ENCODE data around the gene HTATIP2. TPM values are rescaled to one million over a fixed set of nuclear protein-coding genes. Genes with fewer than 3 reads are reported as not detected.
A peak's percentile ranks its signal among the peaks of the same experiment; 100 is the strongest.
"Not testable (repeated sequence)": the region's sequence is repeated elsewhere in the genome, so short reads cannot be mapped to it uniquely, and the experiment has no call there.

Gene HTATIP2
- total and polyA plus RNA-seq, 9 donors, result 1.2 to 6.6 (median 3.3) TPM

DNA sequence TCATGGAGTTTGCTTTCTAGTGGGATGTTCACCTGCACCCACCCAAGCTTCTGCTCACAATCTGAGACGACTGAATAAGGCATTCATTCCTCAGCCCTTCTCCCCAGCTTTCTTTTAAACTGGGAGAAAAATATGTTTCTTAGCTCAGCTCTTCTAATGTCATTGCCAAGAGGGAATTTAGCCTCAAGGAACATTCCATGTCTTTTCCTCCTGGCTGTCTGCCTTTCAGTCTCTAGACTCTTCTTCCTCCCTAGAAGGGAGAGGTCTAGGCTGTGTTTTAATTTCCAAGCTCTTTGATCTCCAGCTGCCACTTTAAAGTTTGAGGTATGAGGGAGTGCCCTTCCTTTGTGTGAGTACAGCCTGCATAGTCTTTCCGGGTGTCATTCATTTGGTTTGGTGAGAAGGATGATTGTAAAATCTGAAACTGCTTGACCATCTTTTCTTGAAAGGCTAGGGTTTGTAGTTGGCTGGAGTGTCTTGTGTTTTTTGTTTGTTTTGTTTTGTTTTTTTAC is 11.7 kb upstream of the HTATIP2 start:
- H3K36me3 ChIP-seq (ENCODE audit: control insufficient read depth, insufficient read depth, low read length), result no peaks in the 10 kb centered on the region
- no peaks in the 10 kb centered on the region for H3K4me1 ChIP-seq (ENCODE audit: control insufficient read depth, insufficient read depth, low read length)
- H3K4me3 ChIP-seq (ENCODE audit: low read length), result no peak overlapping the region
- no peak for DNase-seq
- 40% methylated on average over 1 of the region's 2 CpGs for WGBS (ENCODE audit: insufficient coverage)
- no peak overlapping the region for H3K27ac ChIP-seq (ENCODE audit: low read length)
- no peaks in the 10 kb centered on the region for H3K27me3 ChIP-seq (ENCODE audit: control insufficient read depth, insufficient read depth, low read length)
- H3K9me3 ChIP-seq (replicated peaks; ENCODE audit: control insufficient read depth, low read depth, low read length), result no peaks in the 10 kb centered on the region

DNA sequence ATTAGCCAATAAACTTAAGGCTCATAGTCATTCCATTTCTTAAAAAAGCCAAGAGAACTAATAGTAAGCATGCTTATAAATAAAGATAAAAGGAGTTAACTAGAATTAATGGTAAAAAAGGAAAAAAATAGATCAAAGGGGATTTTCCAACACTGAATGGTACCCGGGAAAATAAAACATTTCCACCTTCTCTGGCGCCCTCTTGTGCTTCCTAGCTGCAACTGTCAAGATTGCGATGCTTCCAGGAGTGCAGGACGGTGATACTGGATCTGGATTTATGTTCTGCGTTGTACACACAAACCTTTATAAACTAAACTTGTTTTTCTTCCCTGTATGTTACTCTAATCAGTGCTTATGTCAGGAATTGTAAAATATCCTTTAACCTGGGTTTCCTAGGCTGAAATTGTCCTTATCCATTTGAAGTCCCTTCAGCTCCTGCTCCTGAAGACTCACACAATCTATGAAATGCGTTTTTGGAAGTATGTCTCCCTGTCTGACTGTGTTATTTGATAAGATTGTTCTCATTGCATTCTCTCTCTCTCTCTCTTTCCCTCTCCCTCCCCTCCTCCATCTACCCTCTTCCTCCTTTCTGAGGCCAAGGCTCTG is 9.6 kb upstream of the HTATIP2 start:
- H3K9me3 ChIP-seq (replicated peaks; ENCODE audit: control insufficient read depth, low read depth, low read length), result no peaks in the 10 kb centered on the region
- no peak overlapping the region for H3K4me3 ChIP-seq (ENCODE audit: low read length)
- WGBS (ENCODE audit: insufficient coverage), result no CpG with 5 or more reads among the region's 6 CpGs
- H3K4me1 ChIP-seq (ENCODE audit: control insufficient read depth, insufficient read depth, low read length), result no peaks in the 10 kb centered on the region
- no peaks in the 10 kb centered on the region for H3K27me3 ChIP-seq (ENCODE audit: control insufficient read depth, insufficient read depth, low read length)
- no peak overlapping the region for H3K27ac ChIP-seq (ENCODE audit: low read length)
- peak; percentile 28 for DNase-seq
- H3K36me3 ChIP-seq (ENCODE audit: control insufficient read depth, insufficient read depth, low read length), result no peaks in the 10 kb centered on the region

DNA sequence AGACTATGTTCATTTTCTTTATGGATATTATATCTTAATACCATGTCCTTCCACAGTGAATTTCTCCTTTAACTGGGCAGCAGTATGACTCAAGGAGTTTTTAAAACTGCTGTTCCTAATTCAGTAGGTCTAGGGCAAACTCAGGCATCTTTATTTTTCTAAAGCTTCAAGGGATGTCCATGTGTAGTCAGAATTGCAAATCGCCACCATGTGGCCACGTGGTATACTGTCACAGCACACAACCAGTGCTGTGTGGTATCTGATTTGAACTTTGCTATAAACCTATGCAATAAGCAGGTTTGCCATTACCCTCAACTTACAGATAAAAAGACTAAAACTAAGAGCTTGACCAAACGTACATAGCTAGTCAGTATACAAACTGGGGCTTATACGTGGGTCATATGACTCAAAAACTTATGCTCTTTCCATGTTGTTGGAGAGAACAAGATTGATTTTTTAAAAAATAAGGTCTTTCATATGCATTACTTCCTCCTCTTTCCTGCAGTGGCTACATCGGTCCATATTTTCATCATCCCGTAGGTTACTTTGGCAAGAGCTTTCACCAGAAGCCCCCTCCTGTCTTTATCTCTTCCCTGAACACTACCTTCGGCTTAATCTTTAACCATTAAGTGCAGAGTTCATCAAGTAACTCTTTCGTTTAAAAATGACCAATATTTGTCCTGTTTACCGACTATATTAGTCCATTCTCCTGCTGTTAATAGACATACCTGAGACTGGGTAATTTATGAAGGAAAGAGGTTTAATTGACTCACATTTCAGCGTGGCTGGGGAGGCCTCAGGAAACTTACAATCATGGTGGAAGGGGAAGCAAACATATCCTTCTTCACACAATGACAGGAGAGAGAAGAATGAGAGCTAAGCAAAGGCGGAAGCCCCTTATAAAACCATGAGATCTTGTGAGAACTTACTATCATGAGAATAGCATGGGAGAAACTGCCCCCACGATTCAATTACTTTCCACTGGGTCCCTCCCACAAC is 8.0 kb upstream of the HTATIP2 start:
- Histone ChIP-seq H3K4me1 (ENCODE audit: control insufficient read depth, insufficient read depth, low read length) (no peaks in the 10 kb centered on the region), H3K4me3 (ENCODE audit: low read length) (no peak overlapping the region), H3K27me3 (ENCODE audit: control insufficient read depth, insufficient read depth, low read length) (no peaks in the 10 kb centered on the region), H3K9me3 (replicated peaks; ENCODE audit: control insufficient read depth, low read depth, low read length) (no peaks in the 10 kb centered on the region), H3K27ac (ENCODE audit: low read length) (no peak overlapping the region), H3K36me3 (ENCODE audit: control insufficient read depth, insufficient read depth, low read length) (no peaks in the 10 kb centered on the region)
- peak; percentile 18 for DNase-seq
- 63% methylated on average over 2 of the region's 12 CpGs for WGBS (ENCODE audit: insufficient coverage)

DNA sequence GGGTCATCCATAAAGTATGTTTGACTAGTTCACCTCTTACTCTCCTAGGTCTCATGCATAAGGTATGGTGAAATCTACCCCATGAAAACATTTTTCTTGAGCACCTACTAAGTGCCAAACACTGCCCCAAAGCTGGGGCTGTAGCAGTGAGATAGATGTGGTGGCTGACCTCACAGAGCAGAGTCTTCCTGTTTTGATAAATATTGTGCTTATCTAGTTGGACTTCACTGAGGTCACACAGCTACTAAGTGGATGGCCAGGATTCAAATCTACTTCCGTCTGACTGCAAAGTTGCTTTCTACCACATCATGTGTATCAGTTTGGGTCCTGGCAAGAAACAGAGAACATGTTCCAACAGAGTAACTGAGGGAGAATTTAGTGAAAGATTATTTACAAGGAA is 6.4 kb upstream of the HTATIP2 start:
- Histone ChIP-seq H3K4me1 (ENCODE audit: control insufficient read depth, insufficient read depth, low read length) (no peaks in the 10 kb centered on the region), H3K27ac (ENCODE audit: low read length) (no peak overlapping the region), H3K27me3 (ENCODE audit: control insufficient read depth, insufficient read depth, low read length) (no peaks in the 10 kb centered on the region), H3K36me3 (ENCODE audit: control insufficient read depth, insufficient read depth, low read length) (no peaks in the 10 kb centered on the region), H3K4me3 (ENCODE audit: low read length) (no peak overlapping the region), H3K9me3 (replicated peaks; ENCODE audit: control insufficient read depth, low read depth, low read length) (no peaks in the 10 kb centered on the region)
- no peak for DNase-seq
- WGBS (ENCODE audit: insufficient coverage), result no CpG with 5 or more reads among the region's 1 CpG

DNA sequence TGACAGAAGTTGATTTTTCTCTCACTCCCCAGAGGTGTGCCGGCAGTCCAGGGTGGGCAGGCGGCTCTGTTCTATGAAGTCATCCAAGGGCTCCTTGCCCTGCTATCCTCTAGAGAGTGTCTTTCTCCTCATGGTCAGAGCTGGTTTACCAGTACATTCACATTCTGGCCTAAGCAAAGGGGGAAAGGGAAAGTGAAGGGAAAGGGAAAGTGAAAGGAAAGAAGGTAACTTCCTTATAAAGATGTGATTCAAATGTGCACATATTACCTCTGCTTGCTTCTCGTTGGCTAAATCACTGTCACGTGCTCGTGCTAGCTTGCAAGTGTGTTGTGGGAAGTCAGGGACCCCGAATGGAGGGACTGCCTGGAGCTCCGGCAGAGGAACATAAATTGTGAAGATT is 2.9 kb upstream of the HTATIP2 start:
- Histone ChIP-seq H3K4me3 (ENCODE audit: low read length) (no peak overlapping the region), H3K36me3 (ENCODE audit: control insufficient read depth, insufficient read depth, low read length) (no peaks in the 10 kb centered on the region), H3K27me3 (ENCODE audit: control insufficient read depth, insufficient read depth, low read length) (peaks cover 12% of the 10 kb centered on the region), H3K4me1 (ENCODE audit: control insufficient read depth, insufficient read depth, low read length) (peaks cover 4% of the 10 kb centered on the region), H3K9me3 (replicated peaks; ENCODE audit: control insufficient read depth, low read depth, low read length) (no peaks in the 10 kb centered on the region), H3K27ac (ENCODE audit: low read length) (no peak overlapping the region)
- no peak for DNase-seq
- no CpG with 5 or more reads among the region's 7 CpGs for WGBS (ENCODE audit: insufficient coverage)

DNA sequence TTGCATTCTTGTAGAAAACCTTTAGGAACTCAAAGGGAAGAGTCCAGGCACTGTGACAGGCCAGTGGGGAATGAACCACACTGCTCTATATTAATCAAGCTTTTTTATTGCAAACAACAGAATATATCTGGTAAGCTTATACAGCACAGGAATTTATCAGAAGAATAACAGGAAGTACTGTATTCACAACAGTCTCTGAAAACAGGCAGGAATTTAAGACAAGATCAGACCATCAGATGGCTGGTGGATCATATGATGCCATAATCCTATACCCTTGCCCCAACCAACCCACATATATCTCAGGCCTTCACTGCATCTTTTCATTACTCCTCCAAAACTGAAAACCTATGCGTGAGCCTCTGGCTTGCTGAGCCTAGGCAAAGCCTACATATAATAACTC is 1.0 kb upstream of the HTATIP2 start:
- Histone ChIP-seq H3K36me3 (ENCODE audit: control insufficient read depth, insufficient read depth, low read length) (no peaks in the 10 kb centered on the region), H3K4me1 (ENCODE audit: control insufficient read depth, insufficient read depth, low read length) (peaks cover 4% of the 10 kb centered on the region), H3K27ac (ENCODE audit: low read length) (no peak overlapping the region), H3K27me3 (ENCODE audit: control insufficient read depth, insufficient read depth, low read length) (peaks cover 12% of the 10 kb centered on the region), H3K4me3 (ENCODE audit: low read length) (no peak overlapping the region), H3K9me3 (replicated peaks; ENCODE audit: control insufficient read depth, low read depth, low read length) (no peaks in the 10 kb centered on the region)
- no peak for DNase-seq
- no CpG with 5 or more reads among the region's 1 CpG for WGBS (ENCODE audit: insufficient coverage)

DNA sequence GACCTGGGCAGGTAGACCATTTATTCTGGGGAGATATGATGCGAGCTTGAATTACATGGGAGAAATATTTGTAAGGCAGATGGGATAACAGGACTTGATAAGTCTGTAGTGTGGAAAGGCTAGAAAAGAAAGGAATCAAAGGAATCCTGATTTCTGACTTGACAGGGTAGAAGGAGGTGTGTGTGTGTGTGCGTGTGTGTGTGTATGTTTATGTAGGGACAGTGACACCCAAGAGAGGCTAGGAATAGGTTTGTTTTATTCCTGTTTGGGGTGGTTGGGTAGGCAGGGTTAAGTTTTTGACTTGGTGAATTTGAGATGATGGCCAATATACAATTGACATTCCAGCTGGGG is 390 bp upstream of the HTATIP2 start:
- H3K36me3 ChIP-seq (ENCODE audit: control insufficient read depth, insufficient read depth, low read length), result no peaks in the 10 kb centered on the region
- no peak for DNase-seq
- H3K4me1 ChIP-seq (ENCODE audit: control insufficient read depth, insufficient read depth, low read length), result peaks cover 4% of the 10 kb centered on the region
- peak overlapping the region; percentile 49 for H3K4me3 ChIP-seq (ENCODE audit: low read length)
- no peak overlapping the region for H3K27ac ChIP-seq (ENCODE audit: low read length)
- H3K27me3 ChIP-seq (ENCODE audit: control insufficient read depth, insufficient read depth, low read length), result peaks cover 12% of the 10 kb centered on the region
- 69% methylated on average over 2 of the region's 2 CpGs for WGBS (ENCODE audit: insufficient coverage)
- H3K9me3 ChIP-seq (replicated peaks; ENCODE audit: control insufficient read depth, low read depth, low read length), result no peaks in the 10 kb centered on the region

DNA sequence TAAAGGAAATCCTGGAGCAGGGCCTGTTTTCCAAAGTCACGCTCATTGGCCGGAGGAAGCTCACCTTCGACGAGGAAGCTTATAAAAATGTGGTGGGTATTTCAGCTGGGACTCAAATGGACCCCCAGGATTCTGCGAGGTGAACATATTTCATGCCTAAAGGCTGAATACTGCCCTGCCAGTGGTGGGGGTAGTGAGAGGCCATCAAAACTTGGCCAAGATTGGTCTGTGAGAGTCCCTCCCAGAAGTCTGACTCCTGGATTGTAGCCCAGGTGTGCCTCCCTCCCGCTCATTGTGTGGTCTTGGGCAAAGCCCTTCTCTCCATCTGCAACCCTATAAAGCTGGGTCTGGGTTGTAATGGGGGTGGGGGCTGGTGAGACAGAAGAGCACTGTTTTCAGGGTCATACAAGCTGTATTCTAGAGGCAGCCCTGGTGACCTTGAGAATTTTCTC is 853 bp downstream of the HTATIP2 start:
- H3K4me1 ChIP-seq (ENCODE audit: control insufficient read depth, insufficient read depth, low read length), result peaks cover 4% of the 10 kb centered on the region
- no peak overlapping the region for H3K27ac ChIP-seq (ENCODE audit: low read length)

DNA sequence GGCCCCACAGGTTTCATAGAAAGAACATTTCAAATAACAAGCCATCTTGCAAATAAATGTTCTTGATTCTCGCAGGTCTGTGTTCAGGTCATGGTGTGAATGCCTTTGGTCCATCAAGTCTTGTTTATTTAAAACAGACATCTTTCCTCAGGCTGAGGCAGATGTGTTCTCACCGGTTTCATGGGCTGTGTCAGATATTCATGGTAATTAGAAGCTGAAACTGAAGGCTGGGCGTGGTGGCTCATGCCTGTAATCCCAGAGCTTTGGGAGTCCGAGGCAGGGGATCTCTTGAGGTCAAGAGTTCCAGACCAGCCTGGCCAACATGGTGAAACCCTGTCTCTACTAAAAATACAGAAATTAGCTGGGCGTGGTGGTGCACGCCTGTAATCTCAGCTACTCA is 2.0 kb downstream of the HTATIP2 start:
- H3K9me3 ChIP-seq (replicated peaks; ENCODE audit: control insufficient read depth, low read depth, low read length); H3K27ac ChIP-seq (ENCODE audit: low read length); H3K4me1 ChIP-seq (ENCODE audit: control insufficient read depth, insufficient read depth, low read length); H3K36me3 ChIP-seq (ENCODE audit: control insufficient read depth, insufficient read depth, low read length); DNase-seq; H3K4me3 ChIP-seq (ENCODE audit: low read length): not testable (repeated sequence)
- H3K27me3 ChIP-seq (ENCODE audit: control insufficient read depth, insufficient read depth, low read length), result peaks cover 12% of the 10 kb centered on the region
- WGBS (ENCODE audit: insufficient coverage), result 75% methylated on average over 4 of the region's 6 CpGs

More for the DNA sequence above, 853 bp downstream of the HTATIP2 start:
- Histone ChIP-seq H3K9me3 (replicated peaks; ENCODE audit: control insufficient read depth, low read depth, low read length) (no peaks in the 10 kb centered on the region), H3K4me3 (ENCODE audit: low read length) (peak overlapping the region; percentile 49), H3K27me3 (ENCODE audit: control insufficient read depth, insufficient read depth, low read length) (peaks cover 12% of the 10 kb centered on the region), H3K36me3 (ENCODE audit: control insufficient read depth, insufficient read depth, low read length) (no peaks in the 10 kb centered on the region)
- DNase-seq, result peak; percentile 29
- WGBS (ENCODE audit: insufficient coverage), result 25% methylated on average over 5 of the region's 6 CpGs

DNA sequence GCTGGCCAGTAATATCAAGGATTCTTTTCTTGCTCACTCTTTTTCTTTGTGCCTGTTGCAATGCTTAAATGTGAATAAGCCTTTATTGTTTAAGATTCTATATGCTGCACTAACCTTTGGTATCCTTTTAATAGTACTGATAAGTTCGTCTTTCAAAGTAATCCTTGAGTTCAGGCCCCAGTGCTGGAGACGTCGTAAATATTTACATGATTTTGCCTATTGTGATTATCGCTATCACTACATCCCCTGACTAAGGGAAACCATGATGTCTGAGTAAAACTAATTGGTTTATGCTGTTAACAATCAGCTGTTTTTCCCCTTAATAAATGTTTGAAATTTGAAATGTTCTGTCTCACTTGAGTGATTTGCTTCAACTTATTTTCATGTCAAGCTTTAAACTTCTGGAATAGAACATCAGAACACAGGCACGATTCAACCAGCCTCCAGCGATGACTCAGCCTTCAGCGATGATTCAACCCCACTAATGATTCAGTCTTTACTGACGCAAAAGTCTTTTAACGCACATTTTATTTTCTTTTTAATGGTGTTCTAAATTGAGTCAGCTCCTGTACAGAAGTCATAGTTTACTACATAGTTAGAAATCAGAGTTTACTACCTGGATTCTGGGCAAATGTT is 3.9 kb downstream of the HTATIP2 start:
- no peak overlapping the region for H3K27ac ChIP-seq (ENCODE audit: low read length)
- 79% methylated on average over 2 of the region's 9 CpGs for WGBS (ENCODE audit: insufficient coverage)
- no peaks in the 10 kb centered on the region for H3K36me3 ChIP-seq (ENCODE audit: control insufficient read depth, insufficient read depth, low read length)
- H3K9me3 ChIP-seq (replicated peaks; ENCODE audit: control insufficient read depth, low read depth, low read length), result no peaks in the 10 kb centered on the region
- no peak for DNase-seq
- peaks cover 12% of the 10 kb centered on the region for H3K27me3 ChIP-seq (ENCODE audit: control insufficient read depth, insufficient read depth, low read length)
- H3K4me3 ChIP-seq (ENCODE audit: low read length), result no peak overlapping the region
- H3K4me1 ChIP-seq (ENCODE audit: control insufficient read depth, insufficient read depth, low read length), result peaks cover 4% of the 10 kb centered on the region

Data from muscle of leg (tissue), 11 donors.